ENCODE data around the gene DIS3L.
"Not testable (repeated sequence)": the region's sequence is repeated elsewhere in the genome, so short reads cannot be mapped to it uniquely, and the experiment has no call there.

The DIS3L gene

DNA sequence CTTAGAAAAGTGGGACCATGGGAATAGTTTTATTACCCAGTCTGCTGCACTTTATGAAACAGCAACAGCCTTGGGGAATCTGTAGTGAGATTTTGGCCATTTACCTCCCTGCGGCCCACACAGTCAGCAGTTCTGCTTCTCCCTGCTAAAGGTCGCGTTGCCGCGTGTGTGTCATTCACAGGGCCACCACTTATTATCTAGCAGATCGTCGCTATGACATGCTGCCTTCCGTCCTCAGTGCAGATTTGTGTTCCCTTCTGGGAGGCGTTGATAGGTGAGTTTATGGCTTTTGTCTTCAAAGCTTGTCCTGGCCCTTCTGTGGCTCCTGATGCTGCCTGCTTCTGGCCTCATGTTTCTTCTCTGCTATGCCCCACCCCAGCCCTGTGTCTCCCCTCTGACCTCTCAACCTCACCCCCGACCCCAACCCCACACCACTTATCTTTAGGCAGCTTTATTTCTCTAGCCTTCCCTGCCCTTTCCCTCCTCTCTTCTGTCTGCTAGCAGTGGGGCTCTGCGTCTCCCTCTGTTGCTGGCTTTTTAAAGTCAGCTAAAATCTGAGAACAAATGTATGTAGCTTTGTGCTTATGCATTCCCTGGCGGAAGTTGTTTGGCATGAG is 30.1 kb downstream of the DIS3L start:
- no peak for DNase-seq

DNA sequence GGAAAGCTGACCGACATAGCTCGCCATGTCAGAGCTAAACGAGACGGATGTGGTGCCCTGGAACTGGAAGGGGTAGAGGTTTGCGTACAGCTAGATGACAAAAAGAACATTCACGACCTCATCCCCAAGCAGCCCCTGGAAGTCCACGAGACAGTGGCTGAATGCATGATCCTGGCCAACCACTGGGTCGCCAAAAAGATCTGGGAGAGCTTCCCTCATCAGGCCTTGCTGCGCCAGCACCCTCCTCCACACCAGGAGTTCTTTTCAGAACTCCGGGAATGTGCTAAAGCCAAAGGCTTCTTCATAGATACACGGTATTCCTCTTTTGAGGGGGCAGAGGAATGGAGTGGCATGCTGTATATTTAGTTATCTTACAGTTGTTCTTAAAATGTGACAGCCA is 32.7 kb downstream of the DIS3L start:
- no peak for DNase-seq

DNA sequence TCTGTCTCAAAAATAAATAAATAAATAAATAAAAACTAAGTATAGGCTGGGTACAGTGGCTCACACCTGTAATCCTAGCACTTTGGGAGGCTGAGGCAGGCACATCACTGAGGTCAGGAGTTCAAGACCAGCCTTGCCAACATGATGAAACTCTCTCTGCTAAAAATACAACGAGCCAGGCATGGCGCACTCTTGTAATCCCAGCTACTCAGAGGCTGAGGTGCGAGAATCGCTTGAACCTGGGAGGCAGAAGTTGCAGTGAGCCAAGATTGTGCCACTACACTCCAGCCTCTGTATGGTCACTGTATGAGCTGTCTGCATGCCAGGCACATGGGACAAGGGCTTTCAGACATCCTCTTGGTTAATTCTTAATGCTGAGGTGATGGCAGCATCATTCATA is 34.4 kb downstream of the DIS3L start:
- DNase-seq: no peak

DNA sequence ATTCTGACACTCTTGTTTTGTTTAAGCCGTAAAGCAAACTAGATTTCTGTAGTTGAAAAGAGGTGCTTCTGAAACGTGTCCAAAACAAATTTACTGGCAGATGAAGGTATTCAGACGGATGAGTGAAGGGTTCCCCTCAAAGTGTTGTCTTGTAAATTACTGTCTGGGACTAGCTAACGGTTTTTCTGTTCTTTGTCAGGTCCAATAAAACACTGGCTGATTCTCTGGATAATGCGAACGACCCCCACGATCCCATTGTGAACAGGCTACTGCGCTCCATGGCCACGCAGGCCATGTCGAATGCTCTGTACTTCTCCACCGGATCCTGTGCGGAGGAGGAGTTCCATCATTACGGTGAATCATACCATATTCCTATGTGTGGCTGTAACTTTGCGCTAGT is 35.4 kb downstream of the DIS3L start:
- no peak for DNase-seq

DNA sequence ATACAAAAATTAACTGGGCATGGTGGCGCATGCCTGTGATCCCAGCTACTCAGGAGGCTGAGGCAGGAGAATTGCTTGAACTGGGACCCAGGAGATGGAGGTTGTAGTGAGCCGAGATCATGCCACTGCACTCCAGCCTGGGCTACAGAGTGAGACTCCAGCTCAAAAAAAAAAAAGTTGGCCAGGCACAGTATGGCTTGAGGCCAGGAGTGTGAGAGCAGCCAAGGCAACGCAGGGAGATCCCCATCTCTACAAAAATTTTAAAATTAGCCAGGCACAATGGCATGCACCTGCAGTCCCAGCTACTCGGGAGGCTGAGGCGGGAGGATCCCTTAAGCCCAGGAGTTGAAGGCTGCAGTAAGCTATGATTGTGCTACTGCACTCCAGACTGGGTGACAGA is 55.2 kb downstream of the DIS3L start:
- not testable (repeated sequence) for DNase-seq

DNA sequence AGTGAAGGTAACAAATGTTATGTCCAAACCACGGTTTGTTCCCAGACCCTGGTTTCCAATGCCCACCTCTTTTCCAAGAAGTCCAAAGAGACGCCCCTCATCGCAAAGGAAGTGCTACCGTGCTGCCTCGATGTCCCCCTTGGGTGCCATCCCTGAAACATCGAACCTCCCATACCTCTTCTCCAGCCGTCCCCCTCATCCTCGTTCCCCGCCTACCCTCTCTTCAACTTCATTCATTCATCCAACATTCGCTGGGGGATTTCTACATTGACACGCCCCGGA is 62.6 kb downstream of the DIS3L start:
- no peak for DNase-seq

DNA sequence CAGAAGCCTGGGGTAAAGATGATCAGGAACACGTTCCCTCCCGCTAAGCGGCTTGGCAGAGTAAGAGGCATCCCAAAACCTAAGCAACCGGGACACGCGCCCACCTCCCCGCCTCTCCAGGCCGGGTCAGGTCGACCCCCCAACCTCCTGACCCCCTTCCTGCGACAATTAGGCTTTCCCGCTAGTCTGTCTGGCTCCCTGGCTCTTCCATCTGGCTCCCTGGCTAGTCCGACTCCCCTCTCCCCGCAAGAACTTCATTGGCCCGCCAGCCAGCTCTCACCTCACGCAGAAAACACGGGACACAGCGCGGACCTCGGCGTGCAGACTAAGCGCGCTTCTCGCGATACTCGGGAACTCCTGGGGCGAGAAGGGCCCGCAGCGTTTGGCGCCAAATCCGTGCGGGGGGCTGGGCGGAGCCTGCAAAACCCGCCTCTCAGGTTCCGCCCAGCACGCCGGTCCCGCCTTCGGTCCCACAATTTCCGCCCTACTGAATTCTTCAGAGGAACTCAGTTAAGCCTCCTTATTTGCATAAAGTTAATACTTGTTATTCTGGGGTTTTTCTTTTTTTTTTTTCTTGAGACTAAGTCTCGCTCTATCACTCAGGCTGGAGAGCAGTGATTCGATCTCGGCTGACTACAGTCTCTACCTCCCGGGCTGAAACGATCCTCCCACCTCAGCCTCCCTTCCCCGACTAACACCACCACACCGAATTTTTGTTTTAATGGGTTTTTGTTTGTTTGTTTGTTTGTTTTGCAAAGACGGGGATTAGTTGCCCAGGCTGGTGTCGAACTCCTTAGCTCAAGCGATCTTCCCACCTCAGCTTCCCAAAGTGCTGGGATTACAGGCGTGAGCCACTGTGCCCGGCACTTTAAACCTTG is 63.2 kb downstream of the DIS3L start, which contains the start of gene TIPIN:
TSS of gene TIPIN (minus strand) at position 327 of the 878 bp plus-strand sequence. CDS start 3,738 bp downstream, outside the sequence.
- DNase-seq: peak; percentile 96

DNA sequence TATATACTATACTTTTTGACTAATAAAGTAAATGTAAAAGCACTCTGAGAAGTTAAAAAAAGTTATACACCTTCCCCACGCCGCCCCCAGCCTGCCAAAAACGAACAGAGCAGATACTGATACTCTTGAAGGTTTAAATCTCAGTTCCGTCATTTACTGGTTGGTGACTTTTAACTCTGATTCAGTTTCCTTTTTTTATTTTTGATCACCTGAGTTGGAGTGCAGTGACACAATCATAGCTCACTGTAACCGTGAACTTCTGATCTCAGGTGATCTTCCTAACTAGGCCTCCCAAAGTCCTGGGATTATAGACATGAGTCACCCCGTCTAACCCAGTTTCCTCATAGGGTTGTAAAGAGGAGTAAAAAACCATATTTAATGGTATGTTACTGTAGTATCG is 66.4 kb downstream of the DIS3L start:
- DNase-seq: no peak

DNA sequence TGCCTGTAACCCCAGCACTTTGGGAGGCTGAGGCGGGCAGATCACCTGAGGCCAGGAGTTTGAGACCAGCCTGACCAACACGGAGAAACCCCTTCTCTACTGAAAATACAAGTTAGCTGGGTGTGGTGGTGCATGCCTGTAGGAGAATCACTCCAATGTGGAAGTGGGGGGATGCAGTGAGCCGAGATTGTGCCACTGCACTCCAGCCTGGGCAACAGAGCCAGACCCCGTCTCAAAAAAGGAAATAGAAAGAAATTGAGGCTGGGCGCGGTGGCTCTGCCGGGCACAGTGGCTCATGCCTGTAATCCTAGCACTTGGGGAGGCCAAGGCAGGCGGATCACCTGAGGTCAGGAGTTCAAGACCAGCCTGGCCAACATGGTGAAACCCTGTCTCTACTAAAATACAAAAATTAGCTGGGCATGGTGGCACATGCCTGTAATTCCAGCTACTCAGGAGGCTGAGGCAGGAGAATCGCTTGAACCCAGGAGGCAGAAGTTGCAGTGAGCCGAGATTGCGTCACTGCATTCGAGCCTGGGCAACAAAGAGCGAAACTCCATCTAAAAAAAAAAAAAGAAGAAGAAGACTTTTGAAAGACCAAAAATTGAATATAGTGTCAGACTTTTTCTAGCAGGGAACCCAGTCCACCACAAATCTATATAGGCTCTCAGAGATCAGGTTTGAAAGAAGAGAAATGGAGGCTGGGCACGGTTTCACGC is 68.5 kb downstream of the DIS3L start:
- not testable (repeated sequence) for DNase-seq

DNA sequence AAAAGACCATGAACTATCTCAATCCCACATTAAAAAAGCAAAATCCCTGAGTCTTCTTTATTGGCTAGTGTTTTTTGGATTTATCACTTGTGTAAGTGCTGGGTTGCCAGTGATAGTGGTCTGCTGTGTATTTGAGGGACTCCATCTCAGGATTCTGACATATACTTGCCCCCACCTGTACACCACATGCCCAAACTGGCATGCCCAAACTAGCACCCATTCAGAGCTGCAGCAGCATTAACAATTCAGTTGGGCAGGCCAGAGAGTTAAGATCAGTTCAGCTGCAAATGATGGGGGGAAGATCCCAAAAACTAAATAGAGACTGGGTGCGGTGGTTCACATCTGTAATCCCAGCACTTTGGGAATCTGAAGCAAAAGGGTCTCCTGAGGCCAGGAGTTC is 69.4 kb downstream of the DIS3L start:
- DNase-seq: no peak

DNA sequence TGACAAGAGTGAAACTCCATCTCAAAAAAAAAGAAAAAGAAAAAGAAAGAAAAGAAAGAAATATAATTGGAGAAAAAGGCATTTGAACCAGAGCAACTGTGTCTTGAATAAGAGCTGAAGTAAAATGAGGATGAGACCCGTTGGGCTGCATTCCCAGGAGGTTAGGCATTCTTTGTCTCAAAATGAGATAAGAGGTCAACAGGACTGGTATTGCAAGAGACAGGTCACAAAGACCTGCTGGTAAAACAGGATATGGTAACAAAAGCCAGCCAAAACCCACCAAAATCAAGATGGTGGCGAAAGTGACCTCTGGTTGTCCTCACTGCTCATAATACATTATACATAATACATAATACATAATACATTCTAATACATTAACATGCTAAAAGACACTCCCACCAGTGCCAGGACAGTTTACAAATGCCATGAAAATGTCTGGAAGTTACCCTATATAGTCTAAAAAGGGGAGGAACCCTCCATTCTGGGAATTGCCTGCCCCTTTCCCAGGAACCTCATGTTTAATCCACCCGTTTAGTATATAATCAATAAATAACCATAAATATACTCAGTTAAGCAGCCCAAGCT is 71.7 kb downstream of the DIS3L start:
- no peak for DNase-seq

DNA sequence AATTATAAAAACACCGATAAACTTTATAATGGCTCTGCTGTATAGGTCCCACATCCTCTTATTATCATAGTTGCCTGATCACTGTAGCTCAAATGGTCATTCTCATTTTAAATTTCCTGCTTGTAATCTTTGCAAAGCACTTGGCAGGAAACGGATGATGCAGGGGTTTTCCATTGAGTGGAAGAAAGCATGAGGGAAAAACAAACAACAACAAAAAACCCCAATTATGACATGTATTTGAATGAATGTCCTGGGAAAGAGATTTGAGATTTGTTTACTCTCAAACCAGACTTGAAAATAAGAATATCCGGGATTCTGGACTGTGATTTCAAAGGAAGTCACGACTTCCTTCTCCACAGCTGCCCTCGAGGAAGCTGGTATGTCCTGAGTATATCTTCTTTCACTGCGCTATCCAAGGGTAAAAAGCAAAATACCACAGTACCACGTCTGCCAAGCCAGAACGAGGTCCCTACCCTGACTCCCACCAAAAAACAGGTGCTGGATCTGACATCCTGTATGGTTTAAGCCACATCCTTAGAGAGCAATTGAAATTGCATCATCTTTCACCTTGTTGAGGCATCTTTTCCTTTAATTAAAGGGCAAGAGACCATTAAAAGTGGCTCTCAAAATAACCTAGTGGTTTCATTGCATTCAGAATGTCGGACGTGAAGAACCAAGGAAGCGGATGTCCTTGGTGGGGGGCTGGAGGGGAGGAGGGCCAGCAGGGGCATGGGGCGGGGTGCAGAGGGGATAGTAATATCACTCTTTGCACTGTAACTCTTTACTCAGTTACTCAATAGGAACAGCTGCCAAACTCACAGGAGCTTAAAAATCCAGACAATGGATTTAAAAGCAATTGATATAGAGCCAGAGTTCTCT is 76.6 kb downstream of the DIS3L start:
- no peak for DNase-seq

DNA sequence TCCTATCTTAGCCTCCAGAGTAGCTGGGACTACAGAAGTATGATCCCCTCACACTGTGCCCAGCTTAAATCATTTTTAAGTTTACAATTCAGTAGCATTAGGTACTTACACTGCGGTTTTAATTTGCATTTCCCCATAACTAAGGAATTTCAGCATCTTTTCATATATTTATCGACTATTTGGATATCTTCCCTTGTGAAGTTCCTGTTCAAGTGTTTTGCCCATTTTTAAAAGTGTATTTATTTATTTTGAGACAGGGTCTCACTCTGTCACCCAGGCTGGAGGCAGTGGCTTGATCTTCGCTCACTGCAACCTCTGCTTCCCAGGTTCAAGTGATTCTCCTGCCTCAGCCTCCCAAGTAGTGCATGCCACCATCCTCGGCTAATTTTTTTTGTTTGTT is 80.8 kb downstream of the DIS3L start:
- no peak for DNase-seq

DNA sequence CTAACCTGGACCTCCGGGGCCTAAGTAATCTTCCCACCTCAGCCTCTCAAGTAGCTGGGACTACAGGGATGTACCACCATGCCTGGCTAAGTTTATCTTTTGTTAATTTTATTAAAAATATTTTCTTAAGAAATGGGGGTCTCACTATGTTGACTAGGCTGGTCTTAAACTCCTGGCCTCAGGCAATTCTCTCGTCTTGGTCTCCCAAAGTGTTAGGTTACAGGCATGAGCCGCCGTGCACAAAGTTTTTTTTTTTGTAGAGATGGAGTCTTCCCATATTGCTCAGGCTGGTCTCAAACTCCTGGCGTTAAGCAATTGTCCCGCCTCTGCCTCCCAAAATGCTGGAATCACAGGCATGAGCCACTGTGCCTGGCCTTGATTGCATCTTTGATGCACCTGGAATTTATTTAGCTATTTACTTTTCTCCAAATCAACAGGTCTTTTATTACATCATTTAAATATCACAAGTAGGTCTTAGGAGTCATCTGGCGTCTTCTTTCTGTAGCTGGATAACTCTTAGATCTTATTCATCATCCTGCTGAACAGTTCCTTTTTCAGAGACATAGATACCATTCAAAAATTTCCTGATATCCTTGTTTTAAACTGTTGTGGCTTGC is 85.6 kb downstream of the DIS3L start:
- no peak for DNase-seq

DNA sequence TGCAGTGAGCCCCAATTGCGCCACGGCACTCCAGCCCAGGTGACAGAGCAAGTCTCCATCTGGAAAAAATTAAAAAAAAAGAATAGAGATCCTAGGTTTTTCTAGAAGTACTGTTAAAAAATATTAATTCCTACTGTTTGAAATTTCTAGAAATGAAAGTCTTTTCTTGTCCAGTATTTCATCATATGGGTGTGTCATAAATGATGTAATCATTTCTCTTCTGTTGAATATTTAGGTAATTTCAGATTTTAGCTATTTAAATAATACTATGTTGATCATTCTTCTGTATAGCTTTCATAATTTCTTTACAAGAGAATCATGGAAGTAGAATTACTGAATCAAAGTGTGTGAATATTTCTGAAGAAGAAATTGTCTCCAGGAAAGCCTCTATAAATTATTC is 88.0 kb downstream of the DIS3L start:
- not testable (repeated sequence) for DNase-seq
